ENCODE results near the gene UBE2C.

Gene UBE2C

GRCh38 chr20:45861221-45862075 is 49.0 kb downstream of the UBE2C start:
- DNase-seq, result no peak

GRCh38 chr20:45863543-45864470 is 51.4 kb downstream of the UBE2C start:
- no peak for DNase-seq

GRCh38 chr20:45866454-45866853 is 54.0 kb downstream of the UBE2C start:
- no peak for DNase-seq

All from 8988T (cell line).